ENCODE data around the gene EPB41L5. TPM values are rescaled to one million over a fixed set of nuclear protein-coding genes. Genes with fewer than 3 reads are reported as not detected.
A peak's percentile ranks its signal among the peaks of the same experiment; 100 is the strongest.
"Not testable (repeated sequence)": the region's sequence is repeated elsewhere in the genome, so short reads cannot be mapped to it uniquely, and the experiment has no call there.

Gene EPB41L5
- total RNA-seq, 1 experiment from 2014 or later, result 34.9 TPM

GRCh38 chr2:120064664-120065063 is 51.8 kb downstream of the EPB41L5 start (continued):
- no peak for TF ChIP-seq AFF4 (CRISPR knock-in tag; IDR thresholded peaks at IDR 0.05; ENCODE audit: borderline replicate concordance)
- TF ChIP-seq, protein P1, sequence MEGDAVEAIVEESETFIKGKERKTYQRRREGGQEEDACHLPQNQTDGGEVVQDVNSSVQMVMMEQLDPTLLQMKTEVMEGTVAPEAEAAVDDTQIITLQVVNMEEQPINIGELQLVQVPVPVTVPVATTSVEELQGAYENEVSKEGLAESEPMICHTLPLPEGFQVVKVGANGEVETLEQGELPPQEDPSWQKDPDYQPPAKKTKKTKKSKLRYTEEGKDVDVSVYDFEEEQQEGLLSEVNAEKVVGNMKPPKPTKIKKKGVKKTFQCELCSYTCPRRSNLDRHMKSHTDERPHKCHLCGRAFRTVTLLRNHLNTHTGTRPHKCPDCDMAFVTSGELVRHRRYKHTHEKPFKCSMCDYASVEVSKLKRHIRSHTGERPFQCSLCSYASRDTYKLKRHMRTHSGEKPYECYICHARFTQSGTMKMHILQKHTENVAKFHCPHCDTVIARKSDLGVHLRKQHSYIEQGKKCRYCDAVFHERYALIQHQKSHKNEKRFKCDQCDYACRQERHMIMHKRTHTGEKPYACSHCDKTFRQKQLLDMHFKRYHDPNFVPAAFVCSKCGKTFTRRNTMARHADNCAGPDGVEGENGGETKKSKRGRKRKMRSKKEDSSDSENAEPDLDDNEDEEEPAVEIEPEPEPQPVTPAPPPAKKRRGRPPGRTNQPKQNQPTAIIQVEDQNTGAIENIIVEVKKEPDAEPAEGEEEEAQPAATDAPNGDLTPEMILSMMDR (IDR thresholded peaks at IDR 0.05), result no peak
- TF ChIP-seq NR1H2 (CRISPR knock-in tag; IDR thresholded peaks at IDR 0.05), result no peak
- TF ChIP-seq, protein P2, sequence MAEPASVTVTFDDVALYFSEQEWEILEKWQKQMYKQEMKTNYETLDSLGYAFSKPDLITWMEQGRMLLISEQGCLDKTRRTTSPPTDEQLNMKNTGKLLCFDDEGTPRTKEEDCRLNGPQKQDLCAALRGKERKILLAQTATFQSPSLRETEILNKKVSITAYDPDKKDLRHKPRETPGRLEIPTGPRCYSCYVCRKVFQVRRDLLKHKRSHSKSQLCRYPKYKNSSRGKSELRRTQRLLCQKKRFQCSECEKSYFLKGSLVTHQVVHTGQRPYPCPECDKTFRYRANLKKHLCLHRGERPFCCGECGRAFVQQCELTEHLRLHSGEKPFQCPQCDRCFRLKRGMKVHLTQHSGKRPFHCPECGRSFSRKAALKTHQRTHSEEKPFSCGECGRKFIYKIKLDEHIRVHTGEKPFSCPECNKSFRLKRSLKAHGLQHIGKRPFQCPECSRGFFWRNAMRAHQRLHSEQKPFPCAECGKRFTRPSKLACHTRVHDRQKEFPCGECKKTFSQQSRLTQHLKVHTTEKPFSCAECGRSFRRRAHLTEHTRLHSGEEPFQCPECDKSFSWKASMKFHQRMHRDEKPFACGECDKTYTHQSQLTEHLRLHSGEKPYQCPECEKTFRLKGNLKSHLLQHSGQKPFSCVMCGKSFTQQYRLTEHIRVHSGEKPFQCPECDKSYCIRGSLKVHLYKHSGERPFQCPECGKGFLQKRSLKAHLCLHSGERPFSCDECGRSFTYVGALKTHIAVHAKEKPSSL (CRISPR knock-in tag; conservative IDR thresholded peaks at IDR 0.05), result no peak

- ChIA-PET POLR2A (no interaction called here), CTCF (interaction anchor here (0.8 kb wide), 1 partner anchor 108 kb away, joined by 3 read pairs; no protein-coding TSS in a partner anchor)
- Mint-ChIP-seq H3K36me3 (no peaks in the 10 kb centered on the region), H3K9me3 (peaks cover 8% of the 10 kb centered on the region), H3K4me3 (no peak overlapping the region), H3K27ac (no peak overlapping the region), H3K27me3 (ENCODE audit: low read depth) (no peaks in the 10 kb centered on the region), H3K4me1 (peaks cover 13% of the 10 kb centered on the region)
- no peak for ATAC-seq
- TF ChIP-seq GABPB1 (CRISPR knock-in tag; IDR thresholded peaks at IDR 0.05), result peak; percentile 90
- TF ChIP-seq TP53 (CRISPR knock-in tag; IDR thresholded peaks at IDR 0.05), result no peak
- no peak for DNase-seq (ENCODE audit: low spot score)
These were observed 54.1 kb downstream of the EPB41L5 start for GRCh38 chr2:120066800-120067547.

GRCh38 chr2:120068040-120068658 is 55.3 kb downstream of the EPB41L5 start:
- not testable (repeated sequence) for ATAC-seq
- ChIA-PET POLR2A (interaction anchor here (0.6 kb wide), 1 partner anchor 182 kb away, joined by 4 read pairs; no protein-coding TSS in a partner anchor), CTCF (interaction anchor here (0.8 kb wide), 1 partner anchor 107 kb away, joined by 3 read pairs; no protein-coding TSS in a partner anchor)

GRCh38 chr2:120075545-120075944 is 62.7 kb downstream of the EPB41L5 start:
- no peaks in the 10 kb centered on the region; the same call in 1 of the 2 replicates for H3K4me1 Mint-ChIP-seq
- CTCF ChIA-PET, result no interaction called here
- TF ChIP-seq NR3C1 (CRISPR knock-in tag; conservative IDR thresholded peaks at IDR 0.05; ENCODE audit: low read depth) (no peak), ATF2 (CRISPR knock-in tag; IDR thresholded peaks at IDR 0.05; ENCODE audit: borderline replicate concordance, low read depth) (no peak), ZNF219 (CRISPR knock-in tag; IDR thresholded peaks at IDR 0.05; ENCODE audit: borderline replicate concordance) (no peak), ZSCAN18 (CRISPR knock-in tag; IDR thresholded peaks at IDR 0.05) (no peak), ZNF396 (CRISPR knock-in tag; IDR thresholded peaks at IDR 0.05; ENCODE audit: borderline replicate concordance) (no peak)
- TF ChIP-seq, protein P3, sequence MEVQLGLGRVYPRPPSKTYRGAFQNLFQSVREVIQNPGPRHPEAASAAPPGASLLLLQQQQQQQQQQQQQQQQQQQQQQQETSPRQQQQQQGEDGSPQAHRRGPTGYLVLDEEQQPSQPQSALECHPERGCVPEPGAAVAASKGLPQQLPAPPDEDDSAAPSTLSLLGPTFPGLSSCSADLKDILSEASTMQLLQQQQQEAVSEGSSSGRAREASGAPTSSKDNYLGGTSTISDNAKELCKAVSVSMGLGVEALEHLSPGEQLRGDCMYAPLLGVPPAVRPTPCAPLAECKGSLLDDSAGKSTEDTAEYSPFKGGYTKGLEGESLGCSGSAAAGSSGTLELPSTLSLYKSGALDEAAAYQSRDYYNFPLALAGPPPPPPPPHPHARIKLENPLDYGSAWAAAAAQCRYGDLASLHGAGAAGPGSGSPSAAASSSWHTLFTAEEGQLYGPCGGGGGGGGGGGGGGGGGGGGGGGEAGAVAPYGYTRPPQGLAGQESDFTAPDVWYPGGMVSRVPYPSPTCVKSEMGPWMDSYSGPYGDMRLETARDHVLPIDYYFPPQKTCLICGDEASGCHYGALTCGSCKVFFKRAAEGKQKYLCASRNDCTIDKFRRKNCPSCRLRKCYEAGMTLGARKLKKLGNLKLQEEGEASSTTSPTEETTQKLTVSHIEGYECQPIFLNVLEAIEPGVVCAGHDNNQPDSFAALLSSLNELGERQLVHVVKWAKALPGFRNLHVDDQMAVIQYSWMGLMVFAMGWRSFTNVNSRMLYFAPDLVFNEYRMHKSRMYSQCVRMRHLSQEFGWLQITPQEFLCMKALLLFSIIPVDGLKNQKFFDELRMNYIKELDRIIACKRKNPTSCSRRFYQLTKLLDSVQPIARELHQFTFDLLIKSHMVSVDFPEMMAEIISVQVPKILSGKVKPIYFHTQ (CRISPR knock-in tag; IDR thresholded peaks at IDR 0.05), result no peak

More at GRCh38 chr2:120068040-120068658, 55.3 kb downstream of the EPB41L5 start:
- H3K36me3 Mint-ChIP-seq; H3K27me3 Mint-ChIP-seq (ENCODE audit: low read depth); DNase-seq (ENCODE audit: low spot score); H3K4me3 Mint-ChIP-seq; H3K27ac Mint-ChIP-seq; H3K9me3 Mint-ChIP-seq: not testable (repeated sequence)
- H3K4me1 Mint-ChIP-seq, result peaks cover 13% of the 10 kb centered on the region

More at GRCh38 chr2:120075545-120075944, 62.7 kb downstream of the EPB41L5 start:
- POLR2A ChIA-PET, result no interaction called here
- Mint-ChIP-seq H3K36me3 (peaks cover 20% of the 10 kb centered on the region), H3K27me3 (ENCODE audit: low read depth) (no peaks in the 10 kb centered on the region), H3K27ac (no peak overlapping the region), H3K4me3 (no peak overlapping the region), H3K9me3 (peaks cover 11% of the 10 kb centered on the region)
- DNase-seq (ENCODE audit: low spot score), result no peak
- ATAC-seq, result no peak
